CD4-positive, alpha-beta memory T cell (primary cell): ENCODE data around the gene ACVR2B. TPM values are rescaled to one million over a fixed set of nuclear protein-coding genes. Genes with fewer than 3 reads are reported as not detected.

Experiments used
- CTCF ChIA-PET: fragments of 350-600 bp; sonication (Branson Sonifier 250); formaldehyde crosslinking; loops from one replicate; lab custom pipeline; 2021; ENCODE audit warnings: inconsistent platforms; ENCODE audit not compliant: partially characterized antibody; lab: Charles Lee
- POLR2A ChIA-PET: fragments of 350-600 bp; sonication (Branson Sonifier 250); formaldehyde crosslinking; loops from one replicate; lab custom pipeline; 2021; ENCODE audit not compliant: partially characterized antibody; lab: Charles Lee
- DNase-seq, 5 donors: peaks; one replicate each; pipeline versions ENCODE4 v3.0.0 to v3.0.0-alpha.2; 2020 to 2022; ENCODE audit warnings: mixed read lengths in 1 of 5
- H3K27ac ChIP-seq: one replicate; pipeline ENCODE4 v1.7.0; 2013; ENCODE audit warnings: low read depth, low read length
- H3K27me3 ChIP-seq: 2 replicates; pipeline ENCODE4 v1.7.0; 2013; ENCODE audit warnings: mild to moderate bottlenecking, low read length, moderate library complexity; ENCODE audit not compliant: insufficient read depth
- H3K36me3 ChIP-seq: 2 replicates; pipeline ENCODE4 v1.7.0; 2013; ENCODE audit warnings: mild to moderate bottlenecking, low read length, moderate library complexity; ENCODE audit not compliant: insufficient read depth
- H3K4me1 ChIP-seq: 2 replicates; pipeline ENCODE4 v1.7.0; 2013; ENCODE audit warnings: mild to moderate bottlenecking, low read length, moderate library complexity; ENCODE audit not compliant: insufficient read depth
- H3K4me3 ChIP-seq, 2 donors: one replicate each; pipeline ENCODE4 v1.7.0; 2013; ENCODE audit warnings: low read length in 2 of 2, mild to moderate bottlenecking in 1 of 2
- H3K9me3 ChIP-seq, 2 donors: one replicate each; pipeline ENCODE4 v1.7.0; 2013; ENCODE audit warnings: low read length in 2 of 2, control low read depth in 1 of 2; ENCODE audit not compliant: control insufficient read depth in 1 of 2
- H3K27ac Mint-ChIP-seq, 7 donors: one replicate each; pipeline ENCODE4 v1.8.0; 2020 to 2021; ENCODE audit warnings: mixed read lengths in 7 of 7, mild to moderate bottlenecking in 6 of 7, inconsistent platforms in 3 of 7, moderate library complexity in 3 of 7
- H3K27me3 Mint-ChIP-seq, 2 donors: one replicate each; pipeline ENCODE4 v1.8.0; 2020 to 2021; ENCODE audit warnings: mixed read lengths in 2 of 2
- H3K36me3 Mint-ChIP-seq, 2 donors: one replicate each; pipeline ENCODE4 v1.8.0; 2020 to 2021; ENCODE audit warnings: mixed read lengths in 2 of 2, inconsistent platforms in 1 of 2, mild to moderate bottlenecking in 1 of 2
- H3K4me1 Mint-ChIP-seq, 4 donors: one replicate each; pipeline ENCODE4 v1.8.0; 2020 to 2021; ENCODE audit warnings: mixed read lengths in 4 of 4, mild to moderate bottlenecking in 1 of 4
- H3K4me3 Mint-ChIP-seq, 8 donors: one replicate each; pipeline ENCODE4 v1.8.0; 2020 to 2021; ENCODE audit warnings: mixed read lengths in 8 of 8, mild to moderate bottlenecking in 7 of 8, moderate library complexity in 6 of 8, inconsistent platforms in 3 of 8
- H3K9me3 Mint-ChIP-seq, 8 donors: one replicate each; pipeline ENCODE4 v1.8.0; 2020 to 2021; ENCODE audit warnings: mixed read lengths in 8 of 8, mild to moderate bottlenecking in 5 of 8, inconsistent platforms in 3 of 8, moderate library complexity in 1 of 8
- intact Hi-C: fragments of 100-400 bp; cut with micrococcal nuclease; formaldehyde crosslinking; loops from one replicate; pipeline ENCODE4 v1.15.1; 2023
- polyA plus RNA-seq, 2 donors: library from polyadenylated mRNA; unstranded; fragments of 300-500 nt; fragmentation: Illumina TruSeq; gene quantifications; one replicate each; pipeline ENCODE4 v1.2.3, GENCODE V29; 2021
- total RNA-seq, 2 experiments: library from RNA; stranded (reverse); gene quantifications; one replicate each; pipeline ENCODE4 v1.2.3, GENCODE V29; 2021

ACVR2B gene
- total and polyA plus RNA-seq, 4 experiments from 2014 or later = 0.44 to 13.2 (median 7.2) TPM

- H3K4me1 ChIP-seq = peaks cover 17% of the 10 kb centered on the region
- peaks cover 12 to 13% of the 10 kb centered on the region in 2 donors for H3K36me3 Mint-ChIP-seq
- no peaks in the 10 kb centered on the region for H3K9me3 Mint-ChIP-seq
- no peaks in the 10 kb centered on the region for H3K27me3 Mint-ChIP-seq
- H3K27me3 ChIP-seq = no peaks in the 10 kb centered on the region
- peak overlapping the region in 4 of 7 donors; percentile 15 to 81 (median 79) for H3K27ac Mint-ChIP-seq
- POLR2A ChIA-PET = no interaction called here
- no peaks in the 10 kb centered on the region for H3K9me3 ChIP-seq
- H3K4me1 Mint-ChIP-seq = peaks cover 12 to 36% (median 21%) of the 10 kb centered on the region in 4 donors
- CTCF ChIA-PET = interaction anchor here (0.8 to 1.0 kb wide), 2 partner anchors 129 to 130 kb away, joined by 3 to 4 read pairs; partner anchors contain the start of gene XYLB
- H3K4me3 ChIP-seq = no peak overlapping the region
- DNase-seq = no peak
- intact Hi-C loops = loop anchor here (5.0 kb wide), 1 partner anchor 344 kb away; no protein-coding TSS in a partner anchor
- no peak overlapping the region for H3K27ac ChIP-seq
- peaks cover 9% of the 10 kb centered on the region for H3K36me3 ChIP-seq
- no peak overlapping the region for H3K4me3 Mint-ChIP-seq
These were observed 22.6 kb downstream of the ACVR2B start for GRCh38 chr3:38476157-38476756.

DNA sequence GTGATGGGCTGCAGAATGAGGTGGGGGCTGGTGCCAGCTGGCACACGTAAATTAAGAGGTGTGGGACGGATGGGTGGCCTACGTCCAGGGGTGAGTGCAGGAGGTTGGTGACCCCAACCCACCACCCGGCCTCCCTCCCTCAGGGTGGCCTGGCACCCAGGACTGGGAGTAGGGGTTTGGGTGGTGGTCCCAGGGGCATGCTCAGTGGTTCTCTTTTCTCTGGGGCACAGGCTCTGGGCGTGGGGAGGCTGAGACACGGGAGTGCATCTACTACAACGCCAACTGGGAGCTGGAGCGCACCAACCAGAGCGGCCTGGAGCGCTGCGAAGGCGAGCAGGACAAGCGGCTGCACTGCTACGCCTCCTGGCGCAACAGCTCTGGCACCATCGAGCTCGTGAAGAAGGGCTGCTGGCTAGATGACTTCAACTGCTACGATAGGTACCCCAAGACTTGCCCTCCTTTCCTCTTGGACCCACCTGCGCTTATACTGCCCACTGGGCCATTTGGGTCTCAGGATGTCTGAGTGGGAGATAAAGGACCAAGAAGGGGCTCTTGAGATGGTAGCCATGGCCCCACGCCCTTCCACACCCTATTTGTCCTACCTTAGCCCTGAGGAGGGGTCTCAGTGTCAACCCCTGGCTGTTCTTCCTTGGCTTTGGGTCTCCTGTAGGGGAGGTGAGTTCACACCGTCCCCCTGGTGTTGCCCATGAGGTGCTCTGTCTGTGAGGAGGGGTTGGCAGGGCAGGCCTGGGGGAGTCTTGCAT is 23.5 kb downstream of the ACVR2B start:
- Mint-ChIP-seq H3K4me1 (peaks cover 9 to 27% (median 14%) of the 10 kb centered on the region in 4 donors), H3K36me3 (peaks cover 18 to 20% of the 10 kb centered on the region in 2 donors), H3K9me3 (no peaks in the 10 kb centered on the region), H3K27ac (peak overlapping the region in 1 of 7 donors; percentile 36), H3K4me3 (no peak overlapping the region), H3K27me3 (no peaks in the 10 kb centered on the region)
- DNase-seq = no peak
- Histone ChIP-seq H3K4me3 (no peak overlapping the region), H3K36me3 (peaks cover 19% of the 10 kb centered on the region), H3K27me3 (no peaks in the 10 kb centered on the region), H3K4me1 (peaks cover 10% of the 10 kb centered on the region), H3K27ac (no peak overlapping the region), H3K9me3 (no peaks in the 10 kb centered on the region)
- intact Hi-C loops = loop anchor here (5.0 kb wide), 1 partner anchor 345 kb away; no protein-coding TSS in a partner anchor
- CTCF ChIA-PET = interaction anchor here (1.0 kb wide), 1 partner anchor 130 kb away, joined by 3 read pairs; the partner anchor contains the start of gene XYLB
- POLR2A ChIA-PET = no interaction called here

DNA sequence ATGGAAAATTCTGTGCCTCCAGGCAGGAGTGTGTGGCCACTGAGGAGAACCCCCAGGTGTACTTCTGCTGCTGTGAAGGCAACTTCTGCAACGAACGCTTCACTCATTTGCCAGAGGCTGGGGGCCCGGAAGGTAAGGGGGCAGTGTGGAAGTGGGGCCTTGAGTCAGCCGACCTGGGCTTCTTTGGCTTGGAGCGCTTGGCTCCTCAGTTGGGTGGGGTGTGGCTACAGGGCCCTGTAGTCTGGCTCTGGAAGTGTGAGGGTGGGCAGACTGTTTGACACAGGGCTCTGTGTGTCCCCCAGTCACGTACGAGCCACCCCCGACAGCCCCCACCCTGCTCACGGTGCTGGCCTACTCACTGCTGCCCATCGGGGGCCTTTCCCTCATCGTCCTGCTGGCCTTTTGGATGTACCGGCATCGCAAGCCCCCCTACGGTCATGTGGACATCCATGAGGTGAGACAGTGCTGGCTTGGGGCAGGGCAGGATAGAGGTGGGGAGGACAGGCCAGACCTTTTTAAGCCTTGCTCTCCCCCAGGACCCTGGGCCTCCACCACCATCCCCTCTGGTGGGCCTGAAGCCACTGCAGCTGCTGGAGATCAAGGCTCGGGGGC is 24.3 kb downstream of the ACVR2B start:
- Histone ChIP-seq H3K36me3 (peaks cover 26% of the 10 kb centered on the region), H3K27ac (no peak overlapping the region), H3K27me3 (no peaks in the 10 kb centered on the region), H3K4me3 (no peak overlapping the region), H3K4me1 (peaks cover 3% of the 10 kb centered on the region), H3K9me3 (no peaks in the 10 kb centered on the region)
- ChIA-PET CTCF (interaction anchor here (1.0 to 6.4 kb wide), 8 partner anchors 14 to 504 kb away, joined by 3 to 230 read pairs (median 5); partner anchors contain the start of gene XYLB), POLR2A (interaction anchor here (0.9 kb wide), 1 partner anchor 341 kb away, joined by 3 read pairs; the partner anchor contains the start of gene ACAA1)
- Mint-ChIP-seq H3K9me3 (no peaks in the 10 kb centered on the region), H3K4me1 (peaks cover 8 to 20% (median 9%) of the 10 kb centered on the region in 4 donors), H3K27ac (no peak overlapping the region), H3K36me3 (peaks cover 25 to 27% of the 10 kb centered on the region in 2 donors), H3K27me3 (no peaks in the 10 kb centered on the region), H3K4me3 (no peak overlapping the region)
- intact Hi-C loops = loop anchor here (5.0 kb wide), 1 partner anchor 346 kb away; no protein-coding TSS in a partner anchor
- DNase-seq = no peak

DNA sequence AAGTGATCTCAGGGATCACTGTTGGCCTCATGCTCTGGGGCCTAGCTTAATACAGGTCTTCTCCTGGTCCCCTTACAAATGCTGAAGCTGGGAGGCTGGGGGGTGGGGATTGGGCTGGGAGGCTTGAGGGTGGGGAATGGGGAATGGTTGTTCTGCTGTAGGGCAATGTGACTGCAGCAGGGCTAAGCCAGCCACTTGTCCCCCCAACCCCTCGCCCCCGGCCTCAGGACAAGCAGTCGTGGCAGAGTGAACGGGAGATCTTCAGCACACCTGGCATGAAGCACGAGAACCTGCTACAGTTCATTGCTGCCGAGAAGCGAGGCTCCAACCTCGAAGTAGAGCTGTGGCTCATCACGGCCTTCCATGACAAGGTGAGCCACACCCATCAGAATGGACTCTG is 25.2 kb downstream of the ACVR2B start:
- CTCF ChIA-PET = interaction anchor here (1.0 to 6.4 kb wide), 9 partner anchors 10 to 504 kb away, joined by 3 to 230 read pairs (median 5); partner anchors contain the start of gene XYLB
- no peak overlapping the region for H3K27ac Mint-ChIP-seq

GRCh38 chr3:38479431-38480092 is 25.9 kb downstream of the ACVR2B start:
- Mint-ChIP-seq H3K27me3 (no peaks in the 10 kb centered on the region), H3K36me3 (peaks cover 32 to 34% of the 10 kb centered on the region in 2 donors), H3K9me3 (no peaks in the 10 kb centered on the region), H3K4me3 (no peak overlapping the region), H3K27ac (peak overlapping the region in 2 of 7 donors; percentile 3 to 9), H3K4me1 (peaks cover 0 to 12% (median 3%) of the 10 kb centered on the region in 4 donors)
- Histone ChIP-seq H3K9me3 (no peaks in the 10 kb centered on the region), H3K27ac (no peak overlapping the region), H3K4me1 (no peaks in the 10 kb centered on the region), H3K4me3 (no peak overlapping the region), H3K27me3 (no peaks in the 10 kb centered on the region), H3K36me3 (peaks cover 27% of the 10 kb centered on the region)
- ChIA-PET POLR2A (interaction anchor here (1.0 to 2.2 kb wide), 2 partner anchors 24 to 133 kb away, joined by 3 to 17 read pairs; partner anchors contain the start of gene XYLB), CTCF (interaction anchor here (0.7 to 6.4 kb wide), 31 partner anchors 8 to 506 kb away, joined by 3 to 230 read pairs (median 5); partner anchors contain the start of genes ACVR2B, EXOG and XYLB)
- peak in 4 of 5 donors; percentile 46 to 58 (median 48) for DNase-seq
- intact Hi-C loops = loop anchor here (1.0 to 5.0 kb wide), 4 partner anchors 133 to 505 kb away; partner anchors contain the start of gene XYLB

More for the DNA sequence above, 25.2 kb downstream of the ACVR2B start:
- no peak for DNase-seq
- Mint-ChIP-seq H3K4me1 (peaks cover 0 to 12% (median 6%) of the 10 kb centered on the region in 4 donors), H3K27me3 (no peaks in the 10 kb centered on the region), H3K36me3 (peaks cover 31 to 34% of the 10 kb centered on the region in 2 donors), H3K9me3 (no peaks in the 10 kb centered on the region), H3K4me3 (no peak overlapping the region)
- Histone ChIP-seq H3K27me3 (no peaks in the 10 kb centered on the region), H3K4me1 (no peaks in the 10 kb centered on the region), H3K27ac (no peak overlapping the region), H3K36me3 (peaks cover 27% of the 10 kb centered on the region), H3K9me3 (no peaks in the 10 kb centered on the region), H3K4me3 (no peak overlapping the region)
- POLR2A ChIA-PET = interaction anchor here (0.9 to 2.2 kb wide), 2 partner anchors 132 to 342 kb away, joined by 3 to 17 read pairs; partner anchors contain the start of genes ACAA1 and XYLB
- intact Hi-C loops = loop anchor here (5.0 kb wide), 1 partner anchor 347 kb away; no protein-coding TSS in a partner anchor

DNA sequence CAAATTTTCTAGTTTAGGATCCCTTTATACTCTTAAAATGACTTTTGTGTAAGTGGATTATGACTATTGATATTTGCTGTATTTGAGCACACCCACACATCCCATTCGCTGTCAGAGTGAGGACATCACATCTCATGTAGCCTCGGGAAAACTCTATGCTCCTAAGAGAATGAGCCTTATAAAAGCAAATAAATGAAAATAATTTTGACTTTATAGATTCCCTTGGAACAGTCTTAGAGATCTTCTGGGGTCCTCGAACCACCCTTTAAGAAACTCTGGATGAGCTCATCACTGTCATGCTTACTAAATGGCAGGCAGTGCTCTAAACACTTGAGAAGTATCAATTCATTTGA is 26.4 kb downstream of the ACVR2B start:
- no peaks in the 10 kb centered on the region for H3K27me3 ChIP-seq
- no peak overlapping the region for H3K4me3 ChIP-seq
- H3K36me3 ChIP-seq = peaks cover 27% of the 10 kb centered on the region
- Mint-ChIP-seq H3K27ac (no peak overlapping the region), H3K27me3 (no peaks in the 10 kb centered on the region), H3K9me3 (no peaks in the 10 kb centered on the region), H3K36me3 (peaks cover 36% of the 10 kb centered on the region in 2 donors), H3K4me3 (no peak overlapping the region), H3K4me1 (peaks cover 0 to 12% (median 3%) of the 10 kb centered on the region in 4 donors)
- no peaks in the 10 kb centered on the region for H3K4me1 ChIP-seq
- H3K9me3 ChIP-seq = no peaks in the 10 kb centered on the region
- intact Hi-C loops = loop anchor here (1.0 kb wide), 3 partner anchors 134 to 506 kb away; partner anchors contain the start of gene XYLB
- POLR2A ChIA-PET = interaction anchor here (1.0 to 2.2 kb wide), 2 partner anchors 24 to 133 kb away, joined by 3 to 17 read pairs; partner anchors contain the start of gene XYLB
- no peak for DNase-seq
- CTCF ChIA-PET = interaction anchor here (0.5 to 6.4 kb wide), 35 partner anchors 9 to 1206 kb away, joined by 3 to 230 read pairs (median 5); partner anchors contain the start of genes ACVR2B, EXOG and XYLB
- no peak overlapping the region for H3K27ac ChIP-seq
